WERI-Rb-1 (cell line): ENCODE measurements around the gene OPA3.

Source experiments
- DNase-seq: peaks from one replicate; pipeline ENCODE4 v3.0.0-alpha.2; 2020
- H3K27ac ChIP-seq: fragments of 250-450 bp; sonication (Bioruptor Pico); 2 replicates; pipeline ENCODE4 v1.5.1; 2020; ENCODE audit warnings: mild to moderate bottlenecking, moderate library complexity
- H3K27me3 ChIP-seq: fragments of 250-450 bp; sonication (Bioruptor Pico); 2 replicates; pipeline ENCODE4 v1.5.1; 2021; ENCODE audit warnings: mild to moderate bottlenecking, low read depth, moderate library complexity; ENCODE audit not compliant: insufficient read depth, severe bottlenecking
- H3K36me3 ChIP-seq: fragments of 250-450 bp; sonication (Bioruptor Pico); 2 replicates; pipeline ENCODE4 v1.5.1; 2020; ENCODE audit warnings: mild to moderate bottlenecking, moderate library complexity
- H3K4me3 ChIP-seq: 2 replicates; pipeline ENCODE4 v1.5.1; 2011; ENCODE audit warnings: low read depth, mild to moderate bottlenecking, control low read depth, low read length
- H3K9me3 ChIP-seq: fragments of 250-450 bp; sonication (Bioruptor Pico); 2 replicates; pipeline ENCODE4 v1.5.1; 2021; ENCODE audit warnings: mild to moderate bottlenecking, moderate library complexity; ENCODE audit not compliant: severe bottlenecking
- TF ChIP-seq, protein P1 (sequence below): IDR thresholded peaks from 2 replicates; pipeline ENCODE4 v1.5.1; 2011; ENCODE audit warnings: low read depth, mild to moderate bottlenecking, control low read depth, inconsistent platforms, low read length

The OPA3 gene

DNA sequence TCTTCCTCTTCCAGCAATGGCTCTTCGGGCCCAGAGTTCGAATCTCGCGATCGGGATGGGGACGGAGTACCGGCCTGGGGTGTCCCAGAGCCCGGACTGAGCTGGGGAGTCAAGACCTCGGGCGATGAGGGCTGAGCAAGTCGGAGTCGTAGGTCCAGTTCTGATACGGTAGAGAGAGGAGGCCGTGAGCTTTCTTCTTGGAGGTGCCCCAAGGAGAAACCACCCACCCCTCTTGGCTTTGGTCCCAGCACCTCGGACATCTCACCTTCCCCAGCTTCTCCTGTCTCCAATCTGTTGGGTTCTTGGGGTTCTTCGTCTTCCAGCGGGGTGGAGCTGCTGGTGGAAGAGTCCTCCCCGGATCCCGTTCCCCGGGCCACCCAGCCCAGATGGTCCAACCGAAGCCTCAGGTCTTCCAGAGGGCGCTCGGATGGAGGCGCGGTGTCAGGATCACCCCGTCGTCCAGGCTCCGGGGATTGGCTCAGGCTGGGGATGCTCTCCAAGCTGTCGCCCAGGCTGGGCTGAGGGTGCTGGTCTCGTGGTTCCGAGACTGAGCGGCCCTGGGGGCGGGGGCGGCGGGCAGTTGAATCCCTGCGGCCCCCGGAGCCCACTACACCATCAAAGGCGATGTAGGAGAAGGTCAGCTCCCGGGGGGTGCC lies 90.2 kb downstream of the OPA3 start:
- Histone ChIP-seq H3K27me3 (no peaks in the 10 kb centered on the region), H3K9me3 (no peaks in the 10 kb centered on the region), H3K27ac (no peak overlapping the region), H3K4me3 (no peak overlapping the region), H3K36me3 (peaks cover 44% of the 10 kb centered on the region)
- no peak for DNase-seq
- TF ChIP-seq, protein P1, sequence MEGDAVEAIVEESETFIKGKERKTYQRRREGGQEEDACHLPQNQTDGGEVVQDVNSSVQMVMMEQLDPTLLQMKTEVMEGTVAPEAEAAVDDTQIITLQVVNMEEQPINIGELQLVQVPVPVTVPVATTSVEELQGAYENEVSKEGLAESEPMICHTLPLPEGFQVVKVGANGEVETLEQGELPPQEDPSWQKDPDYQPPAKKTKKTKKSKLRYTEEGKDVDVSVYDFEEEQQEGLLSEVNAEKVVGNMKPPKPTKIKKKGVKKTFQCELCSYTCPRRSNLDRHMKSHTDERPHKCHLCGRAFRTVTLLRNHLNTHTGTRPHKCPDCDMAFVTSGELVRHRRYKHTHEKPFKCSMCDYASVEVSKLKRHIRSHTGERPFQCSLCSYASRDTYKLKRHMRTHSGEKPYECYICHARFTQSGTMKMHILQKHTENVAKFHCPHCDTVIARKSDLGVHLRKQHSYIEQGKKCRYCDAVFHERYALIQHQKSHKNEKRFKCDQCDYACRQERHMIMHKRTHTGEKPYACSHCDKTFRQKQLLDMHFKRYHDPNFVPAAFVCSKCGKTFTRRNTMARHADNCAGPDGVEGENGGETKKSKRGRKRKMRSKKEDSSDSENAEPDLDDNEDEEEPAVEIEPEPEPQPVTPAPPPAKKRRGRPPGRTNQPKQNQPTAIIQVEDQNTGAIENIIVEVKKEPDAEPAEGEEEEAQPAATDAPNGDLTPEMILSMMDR = no peak

DNA sequence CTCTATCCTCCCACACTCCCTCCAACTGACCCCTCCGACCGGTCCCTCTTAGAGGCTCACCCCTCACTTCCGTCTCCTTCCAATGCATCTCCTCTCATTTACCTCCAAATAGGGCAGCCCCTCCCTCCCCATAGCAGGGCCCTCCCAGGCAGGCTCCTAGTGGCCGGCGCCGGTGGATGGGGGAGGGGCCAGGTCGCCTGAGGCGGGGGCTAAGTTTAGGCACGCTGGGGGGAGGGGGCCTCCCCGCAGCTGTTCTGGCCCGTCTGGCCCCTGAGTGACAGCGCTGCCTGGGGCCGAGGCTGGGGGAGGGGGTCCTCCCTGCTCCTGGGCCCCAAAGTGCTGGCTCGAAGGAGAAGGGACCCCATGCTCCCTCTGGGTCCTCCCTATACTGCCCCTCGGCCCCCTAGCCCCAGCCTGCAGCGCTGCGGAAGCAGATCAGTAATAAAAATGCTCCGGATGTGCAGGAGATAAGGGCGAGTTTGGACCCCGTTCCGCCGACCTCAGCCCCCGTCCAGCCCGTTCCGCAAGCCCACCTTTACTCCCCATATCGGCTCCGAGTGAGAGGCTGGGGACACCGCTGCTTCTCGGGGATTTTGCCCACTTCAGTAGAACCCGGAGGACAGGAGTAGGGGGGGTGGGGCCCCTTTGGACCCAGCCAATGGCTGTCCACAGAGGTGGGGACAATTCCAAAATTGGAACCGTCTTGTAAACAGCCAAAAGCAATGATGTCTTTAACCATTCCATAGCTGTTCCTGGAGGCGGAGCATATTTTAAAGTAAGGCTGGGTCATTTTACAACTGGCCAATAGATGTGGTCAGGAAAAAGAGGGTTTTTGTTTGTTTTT lies 91.8 kb downstream of the OPA3 start:
- H3K36me3 ChIP-seq = peaks cover 49% of the 10 kb centered on the region
- peak overlapping the region; percentile 45 for H3K4me3 ChIP-seq
- peak overlapping the region; percentile 81 for H3K27ac ChIP-seq
- peak; percentile 77 for DNase-seq
- H3K27me3 ChIP-seq = no peaks in the 10 kb centered on the region
- TF ChIP-seq, protein P1 = no peak
- no peaks in the 10 kb centered on the region for H3K9me3 ChIP-seq

DNA sequence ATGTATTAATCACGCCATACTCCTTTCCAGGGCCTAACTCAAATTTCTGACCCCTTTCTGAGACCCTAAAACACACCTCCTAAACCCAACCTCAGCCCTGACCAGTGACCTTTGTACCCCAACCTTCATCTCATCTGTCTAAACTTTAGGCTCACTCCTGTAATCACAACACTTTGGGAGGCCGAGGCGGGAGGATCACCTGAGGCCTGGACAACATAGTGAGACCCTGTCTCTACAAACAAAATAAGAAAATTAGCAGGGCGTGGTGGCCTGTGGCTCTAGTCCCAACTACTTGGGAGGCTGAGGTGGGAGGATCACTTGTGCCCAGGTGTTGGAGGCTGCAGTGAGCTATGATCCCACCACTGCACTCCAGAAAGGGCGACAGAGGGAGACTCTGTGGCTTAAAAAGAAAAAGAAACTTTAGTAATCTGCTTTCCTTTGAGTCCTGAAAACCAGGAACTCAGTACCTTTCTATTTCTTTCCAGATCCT lies 92.4 kb downstream of the OPA3 start:
- H3K9me3 ChIP-seq = no peaks in the 10 kb centered on the region
- DNase-seq = no peak
- H3K4me3 ChIP-seq = no peak overlapping the region
- H3K36me3 ChIP-seq = peaks cover 49% of the 10 kb centered on the region
- H3K27ac ChIP-seq = peak overlapping the region; percentile 81
- no peaks in the 10 kb centered on the region for H3K27me3 ChIP-seq
- TF ChIP-seq, protein P1 = no peak

DNA sequence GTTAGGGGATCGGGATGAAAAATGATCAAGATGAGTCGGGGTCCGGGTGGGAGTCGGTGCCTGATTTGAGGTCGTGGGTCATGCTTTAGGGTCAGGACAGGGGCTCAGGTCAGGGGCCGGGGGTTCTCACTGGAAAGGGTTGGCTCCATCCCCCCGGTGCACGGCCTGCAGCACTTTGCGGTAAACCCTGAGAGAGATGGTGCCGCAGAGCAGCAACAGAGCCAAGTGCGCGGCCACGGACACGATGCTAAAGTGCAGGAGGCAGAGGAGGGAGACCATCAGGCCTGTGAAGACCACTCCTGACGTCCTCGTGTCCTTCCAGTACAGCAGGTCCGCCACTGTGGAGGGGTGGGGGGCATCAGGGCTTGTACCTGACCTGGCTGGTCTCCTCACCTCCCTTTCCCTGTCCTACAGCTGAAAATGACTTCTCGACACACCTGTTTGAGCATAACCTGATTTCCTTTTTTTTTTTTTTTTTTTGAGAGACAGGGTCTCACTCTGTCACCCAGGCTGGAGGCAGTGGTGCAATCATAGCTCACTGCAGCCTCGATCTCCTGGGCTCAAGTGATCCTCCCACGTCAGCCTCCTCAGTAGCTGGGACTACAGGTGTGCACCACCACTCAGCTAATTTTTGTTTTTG lies 95.3 kb downstream of the OPA3 start:
- no peak for DNase-seq
- TF ChIP-seq, protein P1 = no peak
- Histone ChIP-seq H3K27ac (no peak overlapping the region), H3K27me3 (no peaks in the 10 kb centered on the region), H3K4me3 (no peak overlapping the region), H3K36me3 (peaks cover 43% of the 10 kb centered on the region), H3K9me3 (no peaks in the 10 kb centered on the region)

DNA sequence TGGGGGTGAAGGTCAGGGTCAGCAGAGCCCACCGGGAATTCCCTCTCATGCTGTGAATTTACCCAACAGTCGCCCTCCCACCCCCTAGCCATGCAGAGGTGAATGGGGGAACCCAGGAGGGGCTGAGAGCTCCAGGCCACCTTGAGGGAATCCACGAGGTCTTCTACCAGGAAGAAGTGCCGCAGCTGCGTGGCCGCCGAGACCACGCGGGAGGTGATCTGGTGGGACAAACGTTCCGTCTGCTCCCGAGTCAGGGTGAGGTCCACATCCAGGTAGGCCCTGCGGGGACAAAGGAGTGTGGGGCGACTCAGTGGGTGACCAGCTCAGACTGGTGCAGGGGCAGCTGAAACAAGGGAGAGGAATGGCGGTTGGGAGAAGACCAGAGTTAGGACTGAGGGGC lies 95.9 kb downstream of the OPA3 start:
- H3K36me3 ChIP-seq = peaks cover 39% of the 10 kb centered on the region
- no peak overlapping the region for H3K27ac ChIP-seq
- H3K27me3 ChIP-seq = no peaks in the 10 kb centered on the region
- no peak for DNase-seq
- no peak overlapping the region for H3K4me3 ChIP-seq
- H3K9me3 ChIP-seq = no peaks in the 10 kb centered on the region
- TF ChIP-seq, protein P1 = no peak
